Testis (tissue), 2 donors: ENCODE data around the gene CD9.

Source experiments
- CTCF ChIP-seq, 3 experiments: fragments of 450-650 bp in 2 of 3; fragments of 200-600 bp in 1 of 3; sonication (generic) in 1 of 3; IDR thresholded peaks; one replicate each; pipeline ENCODE4 v1.5.1; 2016 to 2019; ENCODE audit warnings: antibody characterized with exemption in 3 of 3, mild to moderate bottlenecking in 2 of 3, moderate library complexity in 1 of 3
- POLR2A ChIP-seq: fragments of 450-650 bp; IDR thresholded peaks from one replicate; pipeline ENCODE4 v1.6.1; 2017; ENCODE audit warnings: antibody characterized with exemption, mild to moderate bottlenecking, moderate library complexity

DNA sequence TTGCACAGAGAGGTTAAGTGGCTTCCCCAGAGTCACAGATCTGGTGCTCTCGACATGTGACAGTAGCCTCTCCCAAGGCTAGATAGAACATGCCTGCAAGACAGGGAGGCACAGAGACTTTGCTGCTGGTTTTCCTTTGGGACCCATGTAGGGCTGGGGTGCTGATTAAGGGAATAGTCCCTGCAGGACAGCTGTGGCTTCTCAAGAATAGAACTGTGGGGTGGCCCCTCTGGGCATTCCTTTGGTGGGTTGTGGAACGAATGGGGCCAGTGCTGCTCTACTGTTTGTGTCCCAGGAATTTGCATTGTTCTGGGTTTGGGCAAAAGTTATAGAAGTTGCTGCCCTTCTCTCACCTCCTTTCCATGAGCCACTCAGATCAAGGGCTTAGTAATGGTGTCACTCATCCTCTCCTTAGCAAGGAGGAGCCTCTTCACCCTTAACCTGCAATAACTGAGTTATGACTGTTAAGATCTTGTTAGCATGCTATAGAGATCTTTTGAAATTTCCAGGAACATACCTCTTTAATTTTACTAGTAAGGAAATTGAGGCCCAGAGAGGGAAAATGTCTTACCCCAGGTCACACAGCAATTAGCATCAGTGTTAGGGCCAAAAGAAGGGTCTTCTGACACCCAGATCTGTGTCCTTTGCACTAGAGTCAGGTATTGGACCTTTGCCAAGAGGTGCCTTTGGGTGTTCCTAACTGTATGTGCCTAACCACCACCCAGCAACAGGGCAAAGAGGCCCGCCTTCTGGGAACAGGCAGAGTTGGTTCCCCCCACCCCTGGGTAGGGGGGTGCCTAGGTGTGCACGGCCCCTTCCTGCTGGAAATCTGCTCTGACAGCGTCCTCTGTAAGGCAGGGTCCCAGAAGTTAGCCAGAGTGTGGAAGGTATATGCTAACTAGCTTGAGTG, 31.4 kb downstream of the CD9 start:
- TF ChIP-seq CTCF (IDR thresholded peaks at IDR 0.05): no peak
- TF ChIP-seq POLR2A: no peak
